Measurements from ENCODE around the gene XRCC1. TPM values are rescaled to one million over a fixed set of nuclear protein-coding genes. Genes with fewer than 3 reads are reported as not detected.

The XRCC1 gene
- total RNA-seq, 2 experiments from 2014 or later = 27.2 to 35.9 TPM

GRCh38 chr19:43522929-43523328 lies 52.4 kb downstream of the XRCC1 start:
- Histone ChIP-seq H3K4me1 (ENCODE audit: insufficient read depth, low read length, poor library complexity, severe bottlenecking) (peaks cover 18% of the 10 kb centered on the region), H3K36me3 (ENCODE audit: insufficient read depth, low read length) (no peaks in the 10 kb centered on the region), H2AFZ (ENCODE audit: low read length) (no peak overlapping the region), H3K4me2 (ENCODE audit: low read length) (no peak overlapping the region), H3K27ac (ENCODE audit: low read depth, low read length, poor library complexity, severe bottlenecking) (no peak overlapping the region), H3K79me2 (ENCODE audit: insufficient read depth, low read depth, low read length) (no peaks in the 10 kb centered on the region), H3K9me2 (ENCODE audit: insufficient read depth, low read length) (no peaks in the 10 kb centered on the region), H3K9me3 (ENCODE audit: low read length) (no peaks in the 10 kb centered on the region), H3K4me3 (ENCODE audit: low read depth, low read length, poor library complexity, severe bottlenecking) (no peak overlapping the region), H4K20me1 (ENCODE audit: insufficient read depth, low read length) (no peaks in the 10 kb centered on the region)
- TF ChIP-seq EZH2phosphoT487 (IDR thresholded peaks at IDR 0.05; ENCODE audit: borderline replicate concordance, low read depth, low read length) (no peak), CTCF (conservative IDR thresholded peaks at IDR 0.05; ENCODE audit: low read length) (no peak)
- ChIA-PET CTCF (ENCODE audit: unreplicated experiment) (no interaction called here), POLR2A (no interaction called here)
- no peak for DNase-seq (ENCODE audit: low spot score)
- no TSS peak for BruUV-seq (replicated peaks)
- intact Hi-C loops (cut with micrococcal nuclease; ENCODE audit: unreplicated experiment) = no loop called here

- H3K4me2 ChIP-seq (ENCODE audit: low read length) = no peak overlapping the region
- CTCF ChIA-PET (ENCODE audit: unreplicated experiment) = interaction anchor here (1.1 kb wide), 1 partner anchor 73 kb away, joined by 3 read pairs; no protein-coding TSS in a partner anchor
Observed at GRCh38 chr19:43519436-43520088, 55.8 kb downstream of the XRCC1 start.

More at GRCh38 chr19:43519436-43520088, 55.8 kb downstream of the XRCC1 start:
- POLR2A ChIA-PET = interaction anchor here (0.7 kb wide), 1 partner anchor 71 kb away, joined by 5 read pairs; no protein-coding TSS in a partner anchor
- BruUV-seq (replicated peaks) = TSS peak; percentile 73
- Histone ChIP-seq H2AFZ (ENCODE audit: low read length) (no peak overlapping the region), H3K4me1 (ENCODE audit: insufficient read depth, low read length, poor library complexity, severe bottlenecking) (no peaks in the 10 kb centered on the region), H3K79me2 (ENCODE audit: insufficient read depth, low read depth, low read length) (no peaks in the 10 kb centered on the region), H3K27ac (ENCODE audit: low read depth, low read length, poor library complexity, severe bottlenecking) (no peak overlapping the region), H3K4me3 (ENCODE audit: low read depth, low read length, poor library complexity, severe bottlenecking) (no peak overlapping the region), H4K20me1 (ENCODE audit: insufficient read depth, low read length) (no peaks in the 10 kb centered on the region), H3K9me2 (ENCODE audit: insufficient read depth, low read length) (no peaks in the 10 kb centered on the region), H3K36me3 (ENCODE audit: insufficient read depth, low read length) (no peaks in the 10 kb centered on the region), H3K9me3 (ENCODE audit: low read length) (no peaks in the 10 kb centered on the region)
- DNase-seq (ENCODE audit: low spot score) = peak; percentile 81
- TF ChIP-seq EZH2phosphoT487 (IDR thresholded peaks at IDR 0.05; ENCODE audit: borderline replicate concordance, low read depth, low read length) (no peak), CTCF (conservative IDR thresholded peaks at IDR 0.05; ENCODE audit: low read length) (peak; percentile 95)
- intact Hi-C loops (cut with micrococcal nuclease; ENCODE audit: unreplicated experiment) = loop anchor here (1.0 to 5.0 kb wide), 2 partner anchors 72 to 87 kb away; no protein-coding TSS in a partner anchor

Data from OCI-LY7 (cell line).